ENCODE data around the gene HS6ST3.

Gene HS6ST3

DNA sequence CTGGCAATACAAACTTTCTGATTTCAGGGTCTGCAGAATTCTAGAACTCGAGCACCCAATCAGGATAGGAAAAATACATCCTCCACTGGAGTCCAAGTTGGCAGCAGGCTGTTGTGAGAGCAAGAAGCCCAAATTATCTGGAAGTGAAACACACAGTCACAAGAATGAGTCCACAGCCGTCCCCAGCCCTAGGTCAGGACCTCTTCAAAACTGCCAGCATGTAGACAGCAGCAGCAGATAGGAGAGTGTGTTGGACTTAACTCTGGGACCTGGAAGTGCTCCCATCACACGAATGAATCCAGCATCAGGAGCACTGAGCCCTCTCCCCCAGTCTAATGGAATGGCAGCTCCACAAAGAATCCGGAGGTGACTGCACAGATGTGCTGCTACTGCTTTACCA lies 483.7 kb downstream of the HS6ST3 start:
- DNase-seq = no peak

GRCh38 chr13:96575423-96576320 lies 485.8 kb downstream of the HS6ST3 start:
- DNase-seq = no peak

DNA sequence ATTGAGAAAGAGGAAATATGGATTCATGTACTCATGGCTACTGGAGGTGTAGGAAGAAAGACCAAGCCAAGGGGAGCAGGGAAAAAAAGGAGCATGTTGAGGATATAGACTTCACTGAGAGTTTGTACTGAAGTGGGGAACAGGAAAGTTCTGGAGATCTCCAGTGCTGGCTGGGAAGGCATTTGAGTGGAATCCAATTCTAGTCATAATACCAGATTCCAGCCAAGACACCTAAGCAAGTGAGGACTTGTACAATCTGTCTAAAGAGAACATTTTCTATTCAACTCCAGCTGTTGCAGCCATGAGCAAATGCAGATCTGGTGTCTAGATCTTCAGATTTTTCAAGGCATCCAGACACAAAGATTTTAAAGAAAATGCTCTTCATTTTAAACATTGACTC lies 491.8 kb downstream of the HS6ST3 start:
- no peak for DNase-seq

GRCh38 chr13:96615252-96615651 lies 525.3 kb downstream of the HS6ST3 start:
- no peak for DNase-seq

- DNase-seq = no peak
These were observed 527.6 kb downstream of the HS6ST3 start for GRCh38 chr13:96617528-96617927.

DNA sequence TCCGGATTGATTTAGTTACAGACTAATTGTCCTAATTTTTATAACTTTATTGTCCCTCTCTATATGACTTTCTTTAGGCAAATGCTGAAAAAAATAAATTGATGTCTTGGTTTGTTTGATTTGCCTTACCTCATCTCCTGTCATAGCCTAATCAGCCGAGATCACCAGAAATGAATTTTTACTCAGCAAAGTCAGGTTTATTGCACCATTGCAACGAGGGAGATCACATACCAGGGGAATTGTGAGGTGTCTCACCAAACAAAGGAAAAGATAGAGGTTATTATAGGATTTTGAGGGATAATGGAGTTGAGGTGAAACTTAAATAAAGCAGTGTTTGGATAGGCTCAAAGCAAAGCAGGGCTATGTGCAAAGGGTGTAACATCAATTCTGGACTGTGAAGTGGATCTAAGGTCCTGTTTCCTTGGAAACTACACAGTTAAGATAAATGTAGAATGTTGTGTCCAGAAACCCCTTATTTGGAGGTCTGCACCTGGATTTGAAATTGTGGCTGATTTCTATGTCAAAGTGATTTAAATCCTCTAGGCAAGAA lies 531.8 kb downstream of the HS6ST3 start:
- no peak for DNase-seq

DNA sequence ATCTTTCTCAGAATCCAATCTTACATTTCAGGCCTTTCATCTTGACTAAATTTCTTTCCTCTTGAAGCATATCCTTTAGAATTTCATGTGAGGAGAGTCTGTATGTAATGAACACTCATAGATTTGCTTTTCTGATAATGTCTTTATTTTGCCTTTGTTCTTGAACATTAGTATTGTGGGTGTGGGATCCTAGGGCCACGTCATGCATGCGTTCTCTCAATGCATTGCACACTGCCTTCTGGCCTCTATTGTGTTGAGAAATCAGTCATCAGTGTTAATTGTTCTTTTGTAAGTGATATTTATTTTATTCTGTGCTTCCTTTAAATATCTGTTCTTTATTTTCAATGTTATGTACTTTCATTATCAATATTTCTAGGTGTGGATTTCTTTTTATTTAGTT lies 539.4 kb downstream of the HS6ST3 start:
- no peak for DNase-seq

GRCh38 chr13:96632536-96633320 lies 542.8 kb downstream of the HS6ST3 start:
- DNase-seq = no peak

- no peak for DNase-seq
These were observed 546.2 kb downstream of the HS6ST3 start for GRCh38 chr13:96636001-96636709.

GRCh38 chr13:96637039-96637438 lies 547.1 kb downstream of the HS6ST3 start:
- DNase-seq = no peak

DNA sequence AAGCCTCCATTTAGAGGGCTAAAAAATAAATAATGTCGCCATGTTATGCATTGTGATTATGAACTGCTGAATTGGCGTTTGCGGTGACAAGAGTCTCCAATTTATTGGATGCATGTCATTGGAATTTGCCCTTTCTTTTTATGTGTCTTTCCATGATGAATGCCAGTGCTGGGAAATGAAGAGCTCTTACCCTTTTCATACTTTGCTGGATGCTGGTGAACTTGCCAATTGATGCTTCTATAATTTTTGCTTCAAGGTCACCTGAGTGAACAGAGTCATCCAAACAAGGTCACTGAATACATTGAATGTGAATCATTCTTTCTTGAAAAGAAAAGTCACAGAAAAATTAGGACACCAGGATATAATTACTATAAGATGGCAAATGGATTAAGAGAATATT lies 556.2 kb downstream of the HS6ST3 start:
- DNase-seq = no peak

DNA sequence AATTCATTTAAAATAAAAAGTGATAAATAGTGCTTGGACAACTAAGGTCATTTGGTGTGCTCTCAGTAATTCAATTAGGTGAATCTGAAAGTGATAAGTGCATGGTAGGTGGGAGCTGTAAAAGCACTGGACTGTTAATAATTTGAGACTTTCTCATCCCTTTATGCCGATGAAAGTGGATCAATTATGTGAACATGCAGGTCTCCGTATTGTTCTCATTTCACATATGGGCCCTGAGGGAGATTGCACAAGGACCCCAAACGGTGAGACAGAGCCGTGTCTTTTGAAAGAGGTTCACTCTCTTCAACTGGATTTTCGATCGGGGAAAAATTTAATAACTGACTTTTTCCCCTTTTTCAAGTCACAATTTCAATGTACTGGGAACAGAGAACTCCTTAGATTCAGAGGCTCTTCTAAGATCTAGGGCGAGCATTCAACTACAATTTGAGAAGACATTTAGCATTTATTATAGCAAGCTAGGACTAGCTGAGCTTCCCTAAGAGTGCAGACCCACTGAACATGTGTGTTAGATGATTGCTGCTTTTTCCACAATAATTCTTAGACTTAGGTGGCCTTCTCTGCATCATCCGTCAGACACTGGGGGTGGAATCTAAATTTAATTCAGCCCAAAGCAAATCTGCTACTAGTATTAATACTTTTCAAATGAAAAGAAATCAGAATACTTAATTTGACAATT lies 556.8 kb downstream of the HS6ST3 start:
- DNase-seq = no peak

DNA sequence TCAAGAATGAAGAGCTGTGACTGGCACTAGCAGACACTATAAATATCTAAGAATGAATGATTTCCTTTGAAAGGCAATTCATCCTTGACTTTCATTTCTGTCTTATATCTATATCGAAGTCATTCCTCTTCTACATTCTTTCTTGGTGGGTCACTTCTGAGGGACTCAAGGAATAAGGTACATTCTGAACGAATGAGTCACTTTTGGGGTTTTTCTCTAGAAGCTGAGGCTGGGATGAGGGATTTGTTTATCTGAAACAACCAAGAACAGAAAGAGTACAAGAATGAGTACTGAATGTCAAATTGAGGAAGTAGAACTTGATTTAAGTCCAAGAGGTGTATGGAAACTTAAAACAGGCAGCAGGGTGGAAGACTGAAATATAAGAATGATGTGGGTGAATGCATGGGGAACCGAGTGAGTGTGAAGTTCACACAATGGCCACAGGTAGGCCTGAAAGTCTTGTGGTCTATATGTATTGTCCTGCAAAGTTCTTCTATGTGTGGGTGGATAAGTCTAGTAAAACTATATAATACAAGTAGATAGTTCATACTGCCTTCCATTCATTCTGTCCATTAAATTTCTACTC lies 560.5 kb downstream of the HS6ST3 start:
- no peak for DNase-seq

DNA sequence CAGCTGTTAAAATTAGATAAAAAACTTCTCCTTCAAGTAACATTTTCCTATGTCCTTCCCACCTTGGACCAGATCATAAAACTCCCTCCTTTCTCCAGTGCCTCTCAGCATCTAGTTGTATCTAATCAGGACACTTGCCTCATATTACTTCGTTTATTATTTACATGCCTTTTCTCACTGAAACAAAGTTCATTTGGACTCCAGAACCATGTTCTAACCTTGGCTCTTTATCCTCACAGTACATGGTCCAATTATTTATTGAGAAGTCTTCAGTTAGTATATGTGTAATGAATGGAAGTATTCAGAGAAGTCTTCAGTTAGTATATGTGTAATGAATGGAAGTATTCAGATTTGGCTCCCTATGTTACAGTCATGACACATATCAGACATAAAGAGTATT lies 561.7 kb downstream of the HS6ST3 start:
- no peak for DNase-seq

DNA sequence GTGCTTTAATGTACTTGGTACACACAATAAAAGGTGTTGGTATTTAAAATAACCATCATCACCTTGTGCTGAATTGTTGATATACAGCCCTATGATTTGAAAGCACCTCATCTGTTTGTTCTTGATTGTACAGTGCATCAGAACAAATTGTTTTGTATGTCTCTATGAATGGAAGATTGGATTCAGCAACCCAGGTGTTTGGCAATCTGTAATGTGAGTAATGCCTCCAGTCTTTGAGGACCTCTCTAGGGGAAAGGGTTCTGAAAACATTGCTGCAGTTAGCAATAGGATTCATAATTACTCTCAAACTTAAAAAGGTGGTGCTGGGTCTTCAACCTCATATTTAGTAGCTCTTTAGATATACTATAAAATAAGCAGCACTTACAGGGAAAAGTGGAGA lies 562.6 kb downstream of the HS6ST3 start:
- DNase-seq = no peak

DNA sequence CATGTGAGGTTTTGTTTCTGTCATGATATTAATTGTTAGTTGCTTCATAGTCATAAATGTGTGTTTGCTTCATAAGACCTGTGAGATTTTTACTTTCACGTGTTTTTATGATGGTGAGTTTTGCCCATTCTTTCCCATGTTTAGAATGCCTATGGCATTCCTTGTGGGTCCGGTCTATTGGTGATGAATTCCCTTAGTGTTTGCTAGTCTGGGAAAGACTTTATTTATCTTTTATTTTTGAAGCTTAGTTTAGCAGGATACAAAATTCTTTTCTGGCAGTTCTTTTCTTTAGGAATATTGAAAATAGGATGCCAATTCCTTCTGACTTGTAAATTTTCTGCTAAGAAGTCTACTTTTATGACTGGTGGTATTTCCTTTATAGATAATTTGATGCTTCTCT lies 571.7 kb downstream of the HS6ST3 start:
- no peak for DNase-seq

DNA sequence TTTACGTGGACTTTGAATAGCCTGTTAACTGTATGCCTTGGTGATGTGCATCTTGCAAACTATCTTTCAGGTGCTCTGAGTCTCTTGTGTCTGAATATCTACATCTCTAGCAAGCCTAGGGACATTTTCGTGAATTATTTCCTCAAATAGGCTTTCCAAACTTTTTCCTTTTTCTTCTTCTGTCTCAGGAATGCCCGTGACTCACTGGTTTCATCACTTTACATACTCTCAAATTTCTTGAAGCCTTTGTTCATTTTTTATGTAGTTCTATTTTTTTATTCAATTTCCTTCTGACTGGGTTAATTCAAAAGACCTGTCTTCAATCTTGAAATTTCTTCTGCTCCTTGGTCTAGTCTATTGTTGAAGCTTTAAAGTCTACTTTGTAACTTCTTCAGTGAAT lies 572.1 kb downstream of the HS6ST3 start:
- no peak for DNase-seq

DNA sequence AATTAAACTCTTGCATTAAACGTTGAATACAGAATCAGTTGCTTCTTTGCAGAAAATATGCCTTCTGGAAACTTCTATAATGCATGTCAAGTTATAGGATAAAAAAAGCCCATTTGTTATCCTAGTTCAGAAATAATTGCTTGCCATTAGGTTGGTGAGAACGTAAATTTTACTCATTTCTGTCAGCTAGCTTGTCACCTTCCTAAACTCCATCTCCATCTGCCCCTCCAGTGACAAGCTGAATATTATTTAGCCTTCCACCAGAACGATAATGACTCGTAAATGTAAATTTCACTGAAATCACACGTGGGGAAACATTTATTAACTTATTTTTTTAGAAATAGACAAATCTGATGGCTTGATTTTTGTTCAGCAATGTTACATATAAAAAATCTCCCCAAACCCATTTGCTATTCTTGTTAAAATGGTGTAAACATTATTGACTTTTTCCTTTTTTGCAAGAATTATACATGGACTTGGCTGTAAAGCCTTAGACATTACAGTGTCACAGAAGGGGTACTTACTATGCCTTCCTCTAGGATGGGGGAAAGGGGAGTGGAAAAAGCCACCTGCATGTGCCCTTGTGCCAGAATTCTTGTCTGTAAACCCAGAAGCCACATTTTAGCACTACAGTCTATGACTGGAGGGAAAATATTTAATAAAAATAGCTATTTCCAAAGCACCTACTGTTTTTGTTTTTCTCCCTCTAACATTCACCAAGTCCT lies 577.5 kb downstream of the HS6ST3 start:
- no peak for DNase-seq

DNA sequence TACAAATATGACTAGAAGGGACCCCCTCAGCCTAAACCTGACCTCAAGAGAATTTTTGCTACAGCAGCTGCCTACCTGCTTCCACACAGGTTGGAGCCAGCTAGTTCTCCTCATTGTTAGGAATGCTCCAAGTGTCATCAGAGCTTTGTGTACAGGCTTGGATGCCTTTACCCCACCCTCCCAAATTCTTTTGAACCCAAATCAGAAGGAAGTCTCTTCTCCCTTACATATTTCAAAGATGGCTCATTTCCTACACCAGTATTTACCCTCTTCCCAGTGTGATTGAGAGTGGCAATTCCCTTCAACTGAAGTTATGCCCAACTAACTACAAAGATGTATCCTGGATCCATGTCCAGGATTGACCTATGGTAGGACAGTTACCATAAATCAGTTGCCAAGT lies 581.2 kb downstream of the HS6ST3 start:
- DNase-seq = no peak

- DNase-seq = no peak
These were observed 582.1 kb downstream of the HS6ST3 start for GRCh38 chr13:96672016-96672415.

GRCh38 chr13:96673825-96674224 lies 583.9 kb downstream of the HS6ST3 start:
- no peak for DNase-seq

DNA sequence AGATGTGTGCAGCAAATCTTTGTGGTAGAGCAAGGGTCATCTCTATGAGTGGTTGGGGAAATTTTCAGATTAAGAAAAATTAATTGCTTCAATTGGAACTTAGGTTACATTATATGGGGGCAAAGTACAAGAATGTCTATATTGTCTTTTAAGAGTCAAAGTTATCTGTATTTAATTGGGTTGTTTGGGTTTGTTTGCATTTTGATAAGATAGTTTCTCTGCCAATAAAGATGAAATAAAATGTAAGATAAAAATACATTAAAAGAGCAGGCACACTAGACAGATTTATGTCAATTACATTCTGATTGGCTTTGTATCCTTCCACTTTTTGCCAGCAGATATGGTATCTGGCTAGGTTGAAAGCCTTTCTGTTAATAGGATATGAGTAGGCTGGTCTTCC lies 587.1 kb downstream of the HS6ST3 start:
- no peak for DNase-seq
